ENCODE data around the gene SCYGR2. TPM values are rescaled to one million over a fixed set of nuclear protein-coding genes. Genes with fewer than 3 reads are reported as not detected.

The SCYGR2 gene
- total and polyA plus RNA-seq, 2 donors (not counting 1 experiment from before 2014, with no cell fraction given): not detected

DNA sequence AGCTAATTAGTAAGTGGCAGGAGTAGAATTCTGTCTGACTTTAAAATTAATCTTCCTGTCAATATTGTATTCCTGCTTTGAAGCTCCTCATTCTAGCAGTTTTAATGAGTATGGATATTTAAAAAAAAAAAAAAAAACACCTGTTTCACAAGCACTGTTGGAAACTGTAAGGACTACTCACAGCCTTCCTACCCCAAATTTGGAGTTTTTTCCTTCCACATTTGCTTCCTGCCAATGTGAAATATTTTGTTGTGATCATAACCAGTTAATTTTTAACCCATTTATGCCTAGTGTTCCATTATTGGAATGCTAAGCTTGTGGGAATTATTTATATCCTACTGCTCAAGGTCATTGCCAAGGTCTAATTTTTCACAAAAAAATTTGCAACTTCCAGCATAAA lies 36.1 kb upstream of the SCYGR2 start:
- Mint-ChIP-seq H3K27ac (no peak overlapping the region), H3K4me1 (no peaks in the 10 kb centered on the region), H3K4me3 (no peak overlapping the region), H3K9me3 (ENCODE audit: insufficient read depth) (no peaks in the 10 kb centered on the region), H3K27me3 (no peaks in the 10 kb centered on the region)
- ATAC-seq (ENCODE audit: low read depth): no peak
- Histone ChIP-seq H3K4me2 (replicated peaks; ENCODE audit: low read depth, low read length, poor library complexity, severe bottlenecking) (no peak overlapping the region), H2AFZ (ENCODE audit: insufficient read depth, low read depth, low read length, poor library complexity, severe bottlenecking) (no peak overlapping the region), H3K4me3 (ENCODE audit: control extremely low read depth in 1 of 5, extremely low read depth in 1 of 5, insufficient read depth in 1 of 5, low read depth in 2 of 5, low read length in 4 of 5) (no peak overlapping the region), H3K4me1 (ENCODE audit: control insufficient read depth in 2 of 2, insufficient read depth in 2 of 2, low read length in 2 of 2) (no peaks in the 10 kb centered on the region), H3K9ac (ENCODE audit: low read length) (no peak overlapping the region), H4K20me1 (ENCODE audit: control insufficient read depth, insufficient read depth, low read length, poor library complexity, severe bottlenecking) (no peaks in the 10 kb centered on the region), H3K9me3 (ENCODE audit: control extremely low read depth in 1 of 3, control insufficient read depth in 2 of 3, insufficient read depth in 1 of 3, low read length in 2 of 3) (no peaks in the 10 kb centered on the region), H3K27ac (ENCODE audit: low read length in 2 of 2) (no peak overlapping the region), H3K36me3 (replicated peaks in 1 of 2; ENCODE audit: control extremely low read depth in 1 of 2, control insufficient read depth in 1 of 2, extremely low read depth in 1 of 2, insufficient read depth in 2 of 2, low read length in 1 of 2) (peaks cover 0 to 3% of the 10 kb centered on the region in 2 experiments), H3K79me2 (ENCODE audit: control insufficient read depth, insufficient read depth, low read length) (no peaks in the 10 kb centered on the region), H3K27me3 (replicated peaks in 1 of 4; ENCODE audit: control extremely low read depth in 1 of 4, control insufficient read depth in 3 of 4, insufficient read depth in 4 of 4, low read length in 3 of 4) (no peaks in the 10 kb centered on the region)
- CTCF ChIA-PET: no interaction called here
- POLR2A ChIA-PET: no interaction called here
- DNase-seq: no peak
- intact Hi-C loops (cut with micrococcal nuclease): no loop called here
- TF ChIP-seq EZH2 (IDR thresholded peaks at IDR 0.05; ENCODE audit: borderline replicate concordance, insufficient read depth, low read depth, low read length, poor library complexity, severe bottlenecking): no peak
- TF ChIP-seq, protein P1, sequence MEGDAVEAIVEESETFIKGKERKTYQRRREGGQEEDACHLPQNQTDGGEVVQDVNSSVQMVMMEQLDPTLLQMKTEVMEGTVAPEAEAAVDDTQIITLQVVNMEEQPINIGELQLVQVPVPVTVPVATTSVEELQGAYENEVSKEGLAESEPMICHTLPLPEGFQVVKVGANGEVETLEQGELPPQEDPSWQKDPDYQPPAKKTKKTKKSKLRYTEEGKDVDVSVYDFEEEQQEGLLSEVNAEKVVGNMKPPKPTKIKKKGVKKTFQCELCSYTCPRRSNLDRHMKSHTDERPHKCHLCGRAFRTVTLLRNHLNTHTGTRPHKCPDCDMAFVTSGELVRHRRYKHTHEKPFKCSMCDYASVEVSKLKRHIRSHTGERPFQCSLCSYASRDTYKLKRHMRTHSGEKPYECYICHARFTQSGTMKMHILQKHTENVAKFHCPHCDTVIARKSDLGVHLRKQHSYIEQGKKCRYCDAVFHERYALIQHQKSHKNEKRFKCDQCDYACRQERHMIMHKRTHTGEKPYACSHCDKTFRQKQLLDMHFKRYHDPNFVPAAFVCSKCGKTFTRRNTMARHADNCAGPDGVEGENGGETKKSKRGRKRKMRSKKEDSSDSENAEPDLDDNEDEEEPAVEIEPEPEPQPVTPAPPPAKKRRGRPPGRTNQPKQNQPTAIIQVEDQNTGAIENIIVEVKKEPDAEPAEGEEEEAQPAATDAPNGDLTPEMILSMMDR (IDR thresholded peaks at IDR 0.05): no peak

- Histone ChIP-seq H4K20me1 (ENCODE audit: control insufficient read depth, insufficient read depth, low read length, poor library complexity, severe bottlenecking) (no peaks in the 10 kb centered on the region), H2AFZ (ENCODE audit: insufficient read depth, low read depth, low read length, poor library complexity, severe bottlenecking) (no peak overlapping the region), H3K79me2 (ENCODE audit: control insufficient read depth, insufficient read depth, low read length) (no peaks in the 10 kb centered on the region), H3K4me1 (ENCODE audit: control insufficient read depth in 2 of 2, insufficient read depth in 2 of 2, low read length in 2 of 2) (no peaks in the 10 kb centered on the region), H3K27ac (ENCODE audit: low read length in 2 of 2) (no peak overlapping the region), H3K4me3 (ENCODE audit: control extremely low read depth in 1 of 5, extremely low read depth in 1 of 5, insufficient read depth in 1 of 5, low read depth in 2 of 5, low read length in 4 of 5) (no peak overlapping the region), H3K9ac (ENCODE audit: low read length) (no peak overlapping the region), H3K27me3 (replicated peaks in 1 of 4; ENCODE audit: control extremely low read depth in 1 of 4, control insufficient read depth in 3 of 4, insufficient read depth in 4 of 4, low read length in 3 of 4) (no peaks in the 10 kb centered on the region), H3K36me3 (replicated peaks in 1 of 2; ENCODE audit: control extremely low read depth in 1 of 2, control insufficient read depth in 1 of 2, extremely low read depth in 1 of 2, insufficient read depth in 2 of 2, low read length in 1 of 2) (peaks cover 0 to 3% of the 10 kb centered on the region in 2 experiments), H3K9me3 (ENCODE audit: control extremely low read depth in 1 of 3, control insufficient read depth in 2 of 3, insufficient read depth in 1 of 3, low read length in 2 of 3) (no peaks in the 10 kb centered on the region), H3K4me2 (replicated peaks; ENCODE audit: low read depth, low read length, poor library complexity, severe bottlenecking) (no peak overlapping the region)
- Mint-ChIP-seq H3K9me3 (ENCODE audit: insufficient read depth) (no peaks in the 10 kb centered on the region), H3K27ac (no peak overlapping the region), H3K4me3 (no peak overlapping the region), H3K27me3 (no peaks in the 10 kb centered on the region), H3K4me1 (no peaks in the 10 kb centered on the region)
- TF ChIP-seq EZH2 (IDR thresholded peaks at IDR 0.05; ENCODE audit: borderline replicate concordance, insufficient read depth, low read depth, low read length, poor library complexity, severe bottlenecking): no peak
- TF ChIP-seq, protein P1 (IDR thresholded peaks at IDR 0.05): no peak
- ATAC-seq (ENCODE audit: low read depth) (no peak), DNase-seq (no peak)
- intact Hi-C loops (cut with micrococcal nuclease): no loop called here
- POLR2A ChIA-PET: no interaction called here
- 100% methylated on average over 1 of the region's 1 CpG for WGBS (ENCODE audit: insufficient coverage)
- CTCF ChIA-PET: no interaction called here
These were observed 33.6 kb upstream of the SCYGR2 start for GRCh38 chr2:227565080-227565479.

Measured in B cell (primary cell).